CD1c-positive myeloid dendritic cell (primary cell): ENCODE results near the gene KNDC1.
"Not testable (repeated sequence)": the region's sequence is repeated elsewhere in the genome, so short reads cannot be mapped to it uniquely, and the experiment has no call there.

Experiments used
- DNase-seq: peaks from one replicate; pipeline ENCODE4 v3.0.0-alpha.2; 2016; ENCODE audit errors: extremely low spot score

KNDC1 gene

DNA sequence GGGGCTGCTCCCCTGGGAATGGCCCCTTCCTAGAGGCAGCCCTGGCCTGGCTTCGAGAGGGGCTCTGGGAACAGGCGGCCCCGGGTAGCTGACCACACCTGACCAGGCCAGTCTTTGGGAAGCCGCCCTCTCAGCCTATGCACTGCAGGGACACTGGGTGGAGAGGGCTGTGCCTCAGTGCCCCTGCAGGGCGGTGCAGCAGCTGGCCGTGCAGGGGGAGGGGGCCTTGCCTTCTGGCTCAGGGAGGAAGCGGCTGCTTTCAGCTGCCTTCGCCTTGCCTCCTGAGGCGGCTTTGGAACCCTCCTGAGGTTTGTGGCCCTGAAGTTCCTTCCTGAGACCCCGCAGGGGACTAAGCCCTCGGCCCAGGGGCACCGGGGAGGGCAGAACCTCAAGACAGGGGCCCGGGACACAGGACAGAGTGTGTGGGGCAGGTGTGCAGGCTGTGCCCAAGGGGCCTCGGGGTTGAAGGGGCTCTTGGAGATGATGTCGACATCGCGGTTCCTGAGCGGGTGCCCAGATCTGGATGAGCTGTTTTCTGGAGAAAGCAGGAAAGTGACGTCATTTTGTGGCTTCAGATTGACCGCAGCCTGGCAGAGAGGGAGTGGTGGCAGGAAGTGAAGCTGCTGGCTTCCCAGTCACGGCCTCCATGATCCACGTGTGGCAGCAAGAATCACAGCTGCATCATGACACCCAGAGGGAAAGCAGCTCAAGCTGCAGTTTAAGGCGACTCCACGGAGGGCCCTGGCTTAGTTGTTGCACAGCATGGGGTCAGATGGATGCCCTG, 99.0 kb downstream of the KNDC1 start:
- peak; percentile 99 for DNase-seq

DNA sequence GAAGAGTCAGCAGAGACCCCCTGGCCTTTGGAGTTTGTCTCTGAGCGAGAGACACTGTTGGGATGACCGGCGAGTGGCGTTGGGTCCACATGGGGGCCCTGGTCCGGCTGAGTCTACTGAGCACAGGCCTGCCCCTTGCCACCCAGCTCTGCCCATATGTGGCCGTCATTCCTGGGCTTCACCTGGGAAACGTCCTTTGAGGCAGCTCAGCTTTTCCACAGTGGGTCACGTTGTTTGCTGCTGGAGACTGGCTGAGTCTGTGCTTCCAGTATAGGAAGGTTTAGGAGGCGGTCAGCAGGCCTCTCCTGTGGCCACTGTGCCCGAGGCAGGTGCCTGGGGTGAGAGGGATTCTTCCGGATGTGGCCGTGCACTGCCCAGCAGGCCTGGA, 99.6 kb downstream of the KNDC1 start:
- no peak for DNase-seq

DNA sequence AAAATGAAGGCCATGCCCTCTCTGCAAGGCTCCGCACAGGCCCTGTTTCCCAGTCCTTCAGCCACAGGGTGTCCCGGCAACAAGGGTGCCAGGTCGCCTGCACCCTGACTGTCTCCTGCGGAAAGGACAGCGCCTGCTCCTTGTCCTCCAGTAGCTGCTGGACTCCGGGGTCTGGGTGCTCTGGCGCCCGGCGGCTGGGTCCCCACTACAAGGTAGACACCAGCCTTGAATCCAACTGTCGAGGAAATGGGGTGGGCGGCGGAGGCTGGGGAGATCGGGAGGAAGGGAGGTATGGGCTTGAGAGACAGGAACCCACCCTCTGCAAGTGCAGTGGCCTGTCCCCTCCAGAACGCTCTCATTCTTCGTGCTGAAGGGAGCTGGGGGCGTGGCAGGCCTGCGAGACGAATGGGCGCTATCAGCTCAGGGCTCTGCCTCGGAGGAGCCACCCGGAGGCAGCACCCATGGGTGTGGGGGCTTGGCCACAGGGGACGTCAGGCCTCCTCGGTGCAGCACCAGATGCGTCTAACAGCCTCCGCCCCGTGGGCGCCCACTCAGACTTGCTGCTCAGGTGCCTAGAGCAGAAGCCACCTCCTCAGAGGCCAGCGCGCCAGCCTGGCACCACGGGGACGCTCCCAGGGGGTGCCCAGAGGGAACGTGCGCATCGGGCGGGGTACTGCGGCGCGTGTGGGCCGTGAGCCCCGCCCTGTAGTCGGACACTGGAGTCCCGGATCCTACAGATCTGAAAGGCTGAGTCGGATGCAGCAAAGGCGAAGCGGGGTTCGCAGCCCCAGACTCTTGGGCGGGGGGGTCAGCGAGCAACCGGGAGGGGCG, 101.1 kb downstream of the KNDC1 start:
- peak; percentile 89 for DNase-seq

DNA sequence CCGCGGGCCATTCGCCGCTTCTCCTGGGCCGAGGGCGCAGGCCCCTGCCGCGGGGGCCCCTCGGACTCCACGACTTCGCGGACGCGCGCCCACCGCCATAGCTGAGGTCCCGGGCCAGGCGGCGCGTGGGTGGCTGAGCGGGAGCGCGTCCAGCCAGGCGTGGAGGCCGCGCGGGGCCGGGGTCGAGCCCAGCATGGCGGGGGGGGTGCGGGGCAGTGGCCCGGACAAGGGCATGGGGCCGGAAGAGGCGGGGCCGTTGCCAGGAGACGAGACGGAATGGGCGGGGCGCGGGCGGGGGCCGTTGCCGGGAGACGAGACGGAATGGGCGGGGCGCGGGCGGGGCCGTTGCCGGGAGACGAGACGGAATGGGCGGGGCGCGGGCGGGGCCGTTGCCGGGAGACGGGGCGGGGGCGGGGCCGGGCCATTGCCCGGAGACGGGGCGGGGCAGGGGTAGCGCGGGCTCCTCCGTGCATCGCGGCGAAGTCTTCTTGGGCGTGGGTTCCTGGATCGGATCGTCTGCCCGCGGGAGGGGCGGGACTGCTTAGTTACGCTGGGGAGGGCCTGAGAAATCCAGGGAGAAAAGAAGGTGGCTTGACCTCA, 101.8 kb downstream of the KNDC1 start:
- peak; percentile 92 for DNase-seq

DNA sequence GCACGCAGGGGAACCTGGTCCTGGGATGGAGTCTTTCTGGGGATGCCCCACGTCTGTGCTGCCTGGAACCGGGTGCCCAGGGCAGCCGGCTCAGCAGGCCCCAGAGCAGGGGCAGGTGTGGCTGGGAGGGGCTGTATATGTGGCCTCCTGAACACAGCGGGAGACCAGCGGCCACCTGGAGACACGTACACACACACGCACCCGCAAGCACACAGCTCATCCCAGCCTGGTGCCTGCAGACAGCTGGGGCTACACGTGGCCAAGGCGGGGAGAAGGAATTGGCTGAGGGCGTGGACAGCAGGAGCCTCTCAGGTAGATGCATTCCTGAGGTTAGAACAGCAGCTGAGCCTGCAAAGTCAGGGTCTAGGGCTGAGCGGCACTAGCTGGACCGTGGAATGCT, 102.7 kb downstream of the KNDC1 start:
- no peak for DNase-seq

DNA sequence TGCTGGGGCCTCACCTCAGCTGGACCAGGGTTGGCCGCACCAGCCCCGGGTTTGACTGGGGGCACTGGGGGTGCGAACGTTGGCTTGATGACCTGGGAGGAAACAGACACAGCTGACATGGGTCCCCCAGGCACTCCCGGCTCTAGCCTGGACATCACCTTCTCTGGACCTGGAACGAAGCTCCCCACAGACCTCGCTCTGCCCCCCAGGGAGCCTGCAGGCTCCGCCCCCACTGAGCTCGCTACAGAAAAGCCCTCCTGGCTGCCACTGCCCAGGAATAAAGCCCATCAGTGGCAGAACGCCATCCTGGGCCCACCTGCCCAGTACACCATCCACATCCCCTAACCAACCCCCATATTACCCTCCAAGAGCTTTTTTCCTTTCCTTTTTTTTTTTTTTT, 103.7 kb downstream of the KNDC1 start:
- no peak for DNase-seq

DNA sequence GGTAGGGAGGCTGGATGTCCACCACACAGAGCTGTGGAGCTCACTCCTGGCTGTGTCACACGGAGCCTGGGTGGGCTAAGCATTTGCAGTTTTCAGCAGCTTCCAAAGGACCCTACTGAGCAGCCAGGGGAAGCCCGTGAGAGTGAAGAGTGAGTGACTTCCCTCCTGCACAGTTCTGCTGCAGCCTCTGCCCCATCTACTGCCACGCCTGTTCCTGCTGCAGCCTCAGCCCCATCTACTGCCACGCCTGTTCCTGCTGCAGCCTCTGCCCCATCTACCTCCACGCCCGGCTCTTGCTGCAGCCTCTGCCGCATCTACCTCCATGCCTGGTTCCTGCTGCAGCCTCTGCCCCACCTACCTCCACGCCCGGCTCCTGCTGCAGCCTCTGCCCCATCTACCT, 104.4 kb downstream of the KNDC1 start:
- peak; percentile 62 for DNase-seq

DNA sequence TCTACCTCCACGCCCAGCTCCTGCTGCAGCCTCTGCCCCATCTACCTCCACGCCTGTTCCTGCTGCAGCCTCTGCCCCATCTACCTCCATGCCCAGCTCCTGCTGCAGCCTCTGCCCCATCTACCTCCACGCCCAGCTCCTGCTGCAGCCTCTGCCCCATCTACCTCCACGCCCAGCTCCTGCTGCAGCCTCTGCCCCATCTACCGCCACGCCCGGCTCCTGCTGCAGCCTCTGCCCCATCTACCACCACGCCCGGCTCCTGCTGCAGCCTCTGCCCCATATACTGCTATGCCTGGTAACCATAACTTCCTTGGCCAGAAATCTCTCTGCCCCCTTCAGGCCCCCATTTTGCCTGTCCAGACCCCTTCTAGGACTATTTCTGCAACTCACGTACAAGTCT, 105.0 kb downstream of the KNDC1 start:
- not testable (repeated sequence) for DNase-seq

DNA sequence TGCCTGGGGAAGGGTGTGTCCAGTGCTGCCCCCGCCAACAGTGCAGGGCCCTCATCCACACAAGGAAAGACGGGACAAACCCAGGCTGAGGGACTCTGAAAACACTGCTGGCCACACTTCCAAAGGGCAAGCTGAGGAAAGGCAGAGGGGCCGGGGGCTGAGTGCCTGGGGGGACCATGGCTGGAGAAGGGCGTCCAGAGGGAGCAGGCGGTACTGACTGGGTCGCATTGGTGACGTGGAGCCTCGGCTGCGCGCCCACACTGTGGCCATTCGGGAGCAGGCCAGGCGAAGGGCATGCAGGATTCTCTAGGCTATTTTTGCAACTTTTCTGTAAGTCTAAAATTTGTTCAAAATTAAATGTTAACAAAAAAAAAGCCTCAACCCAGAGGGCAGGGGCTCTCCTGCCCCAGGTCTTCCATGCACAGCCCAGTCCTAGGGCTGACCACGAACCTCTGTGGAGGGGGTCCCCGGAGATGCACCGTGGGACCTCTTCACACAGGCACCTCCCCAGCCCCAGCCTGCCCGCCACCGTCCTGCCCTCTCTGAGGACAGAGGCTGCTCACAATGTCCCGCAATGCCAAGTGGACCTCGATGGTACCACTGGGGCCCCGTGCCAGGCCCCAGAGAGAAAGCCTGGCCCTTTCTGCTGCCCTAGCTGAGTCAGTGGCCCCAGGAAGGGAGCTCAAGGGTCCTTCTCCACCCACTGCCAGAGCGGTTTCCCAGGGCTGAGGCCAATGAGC, 106.2 kb downstream of the KNDC1 start:
- no peak for DNase-seq

DNA sequence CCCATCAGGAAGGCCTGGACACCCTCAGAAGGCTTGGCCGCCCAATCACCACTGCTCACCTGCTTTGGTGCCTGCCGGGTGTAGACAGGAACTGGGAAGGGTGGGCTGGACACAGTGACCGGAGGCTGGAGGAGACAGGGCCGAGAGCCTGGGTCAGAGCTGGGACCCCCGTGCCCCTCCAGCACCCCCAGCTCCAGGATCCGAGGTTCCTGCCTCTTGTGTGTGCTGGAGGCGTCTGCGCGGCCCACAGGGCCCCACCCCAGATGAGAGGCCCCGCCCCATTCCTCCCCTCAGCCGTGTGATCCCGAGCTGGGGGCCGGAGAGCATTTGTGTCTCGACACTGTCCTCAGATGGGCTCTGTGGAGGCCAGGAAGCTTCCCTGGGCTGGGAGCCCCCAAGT, 107.3 kb downstream of the KNDC1 start:
- no peak for DNase-seq

DNA sequence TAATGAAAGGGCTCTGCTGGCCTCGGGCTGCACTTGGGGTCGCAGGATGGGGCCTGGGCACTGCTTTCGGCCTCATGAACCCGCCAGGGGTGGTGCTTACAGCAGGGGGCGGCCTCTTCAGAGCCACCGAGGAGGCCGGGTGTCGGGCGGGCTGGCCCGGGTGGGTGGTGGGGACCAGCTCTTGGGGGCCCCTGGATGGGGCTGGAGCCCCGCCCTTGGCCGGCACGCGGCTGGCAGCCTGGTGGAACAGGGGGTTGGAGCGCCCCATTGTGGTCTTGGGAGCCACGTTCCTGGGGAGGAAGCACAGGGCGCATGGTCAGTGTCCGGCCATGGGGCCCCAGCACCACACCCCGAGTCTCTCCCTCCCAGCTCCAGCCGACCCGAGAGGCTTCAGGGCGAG, 107.8 kb downstream of the KNDC1 start:
- no peak for DNase-seq

DNA sequence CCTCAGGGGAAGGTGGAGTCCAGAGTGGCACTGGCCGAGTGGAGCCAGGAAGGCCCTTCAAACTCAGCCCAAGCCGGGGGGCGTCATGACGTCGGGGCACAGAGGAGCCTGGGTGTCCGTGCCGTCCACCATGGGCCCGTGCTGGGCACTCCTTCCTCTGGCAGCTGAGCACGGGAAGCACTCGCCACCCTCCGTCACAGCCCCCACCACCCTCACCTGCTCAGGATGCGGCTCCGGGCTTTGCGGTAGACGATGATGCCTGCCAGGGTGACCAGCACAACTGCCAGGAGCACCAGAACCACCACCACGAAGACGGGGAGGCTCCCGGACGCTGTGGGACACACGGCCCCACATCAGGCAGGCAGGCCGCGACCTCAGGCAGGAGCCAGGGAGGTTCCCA, 108.5 kb downstream of the KNDC1 start:
- DNase-seq = no peak

DNA sequence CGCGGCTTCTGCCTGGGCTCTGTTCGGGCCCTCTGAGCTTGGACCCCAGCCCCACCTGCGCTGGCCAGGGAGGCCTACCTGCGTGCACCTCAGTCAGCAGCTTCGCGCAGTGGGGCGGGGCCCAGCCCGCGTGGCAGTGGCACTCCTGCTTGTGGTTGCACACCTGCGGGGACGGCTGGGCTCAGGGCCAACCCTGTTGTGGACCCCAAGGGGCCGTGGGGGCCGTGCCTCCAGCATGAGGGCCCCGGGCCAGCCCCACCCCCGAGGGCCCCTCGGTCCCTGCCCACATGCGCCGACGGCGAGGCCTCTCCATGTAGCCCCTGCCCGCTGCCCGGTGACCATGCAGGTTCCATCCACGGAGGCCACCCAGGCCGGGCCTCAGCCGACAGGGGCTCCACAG, 109.3 kb downstream of the KNDC1 start:
- no peak for DNase-seq

DNA sequence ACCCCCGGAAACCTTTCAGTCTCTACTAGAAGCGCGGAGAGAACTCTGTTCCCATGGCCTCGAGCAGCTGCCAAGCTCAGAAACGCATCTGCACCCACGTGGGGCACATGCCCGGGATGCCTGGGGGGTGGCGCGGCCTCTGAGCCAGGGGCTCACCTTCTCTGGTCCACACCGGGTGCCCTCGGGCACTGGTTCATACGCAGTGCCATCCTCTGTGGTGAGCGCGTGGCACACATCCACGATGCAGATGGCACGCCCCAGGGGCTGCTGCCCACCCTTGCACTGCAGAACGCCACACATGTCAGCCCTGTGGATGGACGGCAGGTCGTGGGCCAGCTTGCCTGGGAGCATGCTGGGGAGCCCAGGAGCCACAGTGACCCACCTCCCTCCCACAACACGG, 110.2 kb downstream of the KNDC1 start:
- DNase-seq = no peak

DNA sequence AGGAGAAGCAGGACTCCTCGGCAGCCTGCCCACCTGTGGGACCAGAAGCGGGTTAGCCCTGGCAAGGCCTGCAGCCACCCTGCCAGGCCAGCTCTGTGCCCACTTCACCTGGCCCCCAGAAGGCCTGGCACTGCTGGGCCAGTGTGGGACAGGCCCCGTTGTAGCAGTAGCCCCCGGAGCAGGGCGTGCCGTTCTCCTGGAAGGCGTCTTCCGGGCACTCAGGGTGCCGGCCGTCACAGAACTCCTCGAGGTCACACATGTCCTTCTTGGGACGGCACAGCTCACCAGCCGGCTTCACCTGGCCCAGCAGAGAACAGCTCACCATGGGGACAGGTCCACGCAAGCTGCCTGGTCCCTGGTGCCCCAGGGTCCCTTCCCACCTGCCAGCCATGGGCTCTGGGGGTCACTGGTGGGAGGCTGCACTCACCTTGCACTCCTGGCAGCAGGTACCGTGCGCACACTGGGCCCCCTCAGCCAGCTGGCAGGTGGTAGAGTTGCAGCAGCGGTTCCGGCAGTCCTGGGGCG, 110.8 kb downstream of the KNDC1 start:
- DNase-seq = no peak

DNA sequence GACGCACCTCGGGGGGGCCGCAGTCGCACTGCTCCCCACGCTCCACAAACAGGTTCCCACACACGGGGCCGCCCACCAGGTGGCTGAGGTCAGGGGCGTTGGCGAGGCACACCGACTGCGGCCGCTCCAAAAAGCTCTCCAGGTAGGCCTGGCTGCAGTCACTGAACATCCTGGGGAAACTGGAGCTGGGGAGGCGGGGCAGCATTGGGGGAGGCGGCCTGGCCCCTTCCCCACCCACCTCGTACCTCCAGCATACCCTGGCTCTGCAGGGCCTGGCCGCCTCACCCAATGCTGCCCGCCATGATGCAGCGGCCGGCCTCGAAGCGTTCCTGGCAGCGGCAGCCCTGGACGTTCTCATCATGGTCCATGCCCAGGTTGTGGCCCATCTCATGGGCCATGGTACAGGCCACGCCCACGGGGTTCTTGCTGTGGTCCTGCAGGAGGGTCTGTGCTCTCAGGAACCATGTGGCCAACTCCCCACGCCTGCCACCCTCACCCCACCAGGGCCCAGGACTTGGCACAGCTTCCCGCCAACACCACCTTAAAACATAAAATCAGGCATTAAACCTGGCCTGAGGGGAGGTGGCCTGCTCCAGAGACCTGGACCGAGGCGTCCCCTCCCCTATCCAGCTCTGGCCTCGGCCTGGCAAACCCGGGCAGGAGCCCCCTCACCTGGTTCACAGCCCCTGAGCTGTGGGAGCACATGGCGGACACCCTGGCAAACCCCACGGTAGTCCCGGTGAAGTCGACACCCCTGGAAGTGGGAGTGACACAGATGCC, 111.7 kb downstream of the KNDC1 start:
- no peak for DNase-seq

DNA sequence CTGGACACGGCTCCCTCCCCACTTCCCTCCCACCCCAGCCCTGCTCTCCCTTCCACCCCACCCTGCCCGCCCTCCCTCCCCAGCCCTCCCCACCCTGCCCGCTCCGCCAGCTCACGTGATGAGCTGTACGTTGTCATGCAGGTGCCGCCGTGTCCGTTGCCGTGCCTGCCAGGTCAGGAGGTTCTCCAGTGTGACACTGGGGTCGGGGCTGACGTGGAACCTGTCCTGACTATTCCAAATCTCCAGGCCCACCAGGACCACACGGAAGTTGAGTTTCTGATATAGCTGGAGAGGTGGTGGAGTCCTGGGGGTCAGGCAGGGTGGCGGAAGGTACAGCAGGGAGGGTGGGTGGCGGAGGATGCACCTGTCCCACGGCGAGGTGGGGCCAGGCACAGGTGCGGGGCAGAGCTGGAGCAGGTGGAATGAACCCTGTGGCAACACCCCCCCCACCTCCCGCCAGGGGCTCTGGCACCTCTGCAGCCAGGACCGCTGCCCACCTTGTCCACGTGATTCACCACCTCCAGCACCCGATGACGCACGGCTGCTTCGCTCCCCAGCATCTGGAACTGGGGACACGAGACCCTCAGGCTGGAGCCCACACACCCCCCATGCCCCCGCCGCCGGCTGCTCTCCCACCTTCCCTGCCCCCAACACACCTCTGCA, 112.4 kb downstream of the KNDC1 start:
- DNase-seq = no peak

DNA sequence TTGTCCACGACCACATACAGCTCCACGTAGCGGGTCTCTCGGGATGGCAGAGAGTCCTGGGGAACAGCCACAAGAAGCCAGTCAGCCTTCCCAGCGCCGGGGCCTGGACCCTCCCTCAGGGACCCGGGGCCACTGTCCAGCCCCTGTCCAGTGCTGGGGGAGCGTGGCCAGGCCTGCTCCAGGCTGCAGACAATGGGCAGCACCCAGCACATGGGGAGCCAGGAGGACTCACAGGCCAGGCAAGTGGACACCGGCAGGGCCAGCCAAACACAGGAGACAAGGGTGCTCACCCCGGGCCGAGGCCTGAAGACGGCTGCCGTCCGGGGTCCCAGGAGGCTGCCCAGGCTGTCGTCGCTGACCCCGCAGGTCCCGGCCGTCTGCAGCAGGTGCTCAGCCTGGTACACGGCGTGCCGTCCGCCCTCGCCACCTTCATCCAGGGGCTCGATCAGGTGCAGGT, 113.0 kb downstream of the KNDC1 start:
- DNase-seq = no peak

DNA sequence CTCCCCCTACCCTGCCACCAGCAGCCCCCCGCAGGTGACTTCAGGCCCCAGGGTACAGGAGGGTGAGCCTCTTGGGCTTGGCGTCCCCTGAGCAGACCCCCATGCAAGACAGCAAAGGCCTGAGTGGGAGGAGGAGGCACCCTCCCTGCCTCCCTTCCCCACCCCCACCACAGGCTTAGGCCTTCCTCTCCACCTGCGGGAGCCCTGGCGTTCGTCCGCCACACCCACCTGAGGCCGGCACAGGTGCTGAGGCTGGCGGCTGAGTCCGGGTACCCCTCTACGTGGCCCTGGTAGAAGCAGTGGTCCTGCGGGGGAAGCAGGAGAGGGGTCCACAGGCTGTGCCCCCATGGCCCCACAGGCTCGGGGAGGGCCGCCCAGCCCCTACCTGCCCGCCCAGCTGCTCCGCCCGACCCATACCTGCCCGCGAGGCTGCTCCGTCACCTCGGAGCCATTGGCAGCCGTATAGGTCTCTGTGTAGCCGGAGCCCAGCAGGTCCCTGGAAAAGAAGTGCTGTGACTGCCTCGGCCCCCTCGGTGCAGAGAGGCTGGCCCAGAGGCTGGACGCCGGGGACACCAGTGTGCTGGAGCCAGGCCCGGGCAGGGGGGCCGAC, 113.6 kb downstream of the KNDC1 start:
- no peak for DNase-seq
